Chondrocyte (in vitro differentiated cells): ENCODE data around the gene STAT4. TPM values are rescaled to one million over a fixed set of nuclear protein-coding genes. Genes with fewer than 3 reads are reported as not detected.

Experiments
- DNase-seq: peaks from one replicate; pipeline ENCODE4 v3.0.0; 2021; ENCODE audit warnings: mixed read lengths, low spot score
- H3K27ac Mint-ChIP-seq: one replicate; pipeline ENCODE4 v1.8.0; 2021; ENCODE audit warnings: mild to moderate bottlenecking, moderate library complexity, mixed read lengths; ENCODE audit not compliant: unreplicated experiment
- H3K27me3 Mint-ChIP-seq: 2 replicates; pipeline ENCODE4 v1.8.0; 2021; ENCODE audit warnings: low read depth, mixed read lengths
- H3K36me3 Mint-ChIP-seq: 2 replicates; pipeline ENCODE4 v1.8.0; 2021; ENCODE audit warnings: low read depth, mixed read lengths
- H3K4me1 Mint-ChIP-seq: 2 replicates; pipeline ENCODE4 v1.8.0; 2021; ENCODE audit warnings: low read depth, mild to moderate bottlenecking, mixed read lengths
- H3K4me3 Mint-ChIP-seq: one replicate; pipeline ENCODE4 v1.8.0; 2021; ENCODE audit warnings: mild to moderate bottlenecking, moderate library complexity, mixed read lengths; ENCODE audit not compliant: unreplicated experiment
- H3K9me3 Mint-ChIP-seq: 2 replicates; pipeline ENCODE4 v1.8.0; 2021; ENCODE audit warnings: low read depth, mixed read lengths
- CTCF ChIP-seq: fragments of 200-600 bp; sonication (generic); IDR thresholded peaks from 2 replicates; pipeline ENCODE4 v1.5.0; 2021; ENCODE audit warnings: antibody characterized with exemption, mild to moderate bottlenecking, moderate library complexity
- total RNA-seq: library from RNA; stranded (reverse); gene quantifications from 3 replicates; pipeline ENCODE4 v1.2.1, GENCODE V29; 2021

Gene STAT4
- total RNA-seq, 1 donor from 2014 or later: 12.4 TPM

DNA sequence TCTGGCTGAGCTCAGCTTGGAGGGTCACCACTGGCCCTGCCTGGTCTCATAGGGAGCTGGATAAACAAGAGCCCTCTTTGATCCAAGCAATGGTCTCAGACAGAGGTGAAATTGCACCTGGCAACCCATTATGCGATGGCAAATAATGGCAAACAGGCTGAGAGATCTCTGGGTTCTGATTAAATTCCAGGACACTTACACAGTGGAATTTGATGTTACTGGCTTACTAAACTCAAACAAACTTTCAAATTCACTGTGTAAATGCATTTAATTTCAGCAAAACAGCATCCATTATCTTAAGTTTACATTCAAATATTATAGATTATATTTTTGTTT, 19.5 kb upstream of the STAT4 start:
- Mint-ChIP-seq H3K27ac (no peak overlapping the region), H3K4me1 (peaks cover 82% of the 10 kb centered on the region), H3K4me3 (no peak overlapping the region), H3K27me3 (no peaks in the 10 kb centered on the region), H3K36me3 (no peaks in the 10 kb centered on the region), H3K9me3 (no peaks in the 10 kb centered on the region)
- DNase-seq: no peak
- no peak for TF ChIP-seq CTCF

GRCh38 chr2:191169456-191170300, 18.9 kb upstream of the STAT4 start:
- no peaks in the 10 kb centered on the region for H3K27me3 Mint-ChIP-seq
- no peak for DNase-seq
- H3K4me3 Mint-ChIP-seq: no peak overlapping the region
- no peaks in the 10 kb centered on the region for H3K36me3 Mint-ChIP-seq
- H3K27ac Mint-ChIP-seq: peak overlapping the region; percentile 53
- no peak for TF ChIP-seq CTCF
- H3K4me1 Mint-ChIP-seq: peaks cover 88% of the 10 kb centered on the region
- no peaks in the 10 kb centered on the region for H3K9me3 Mint-ChIP-seq

DNA sequence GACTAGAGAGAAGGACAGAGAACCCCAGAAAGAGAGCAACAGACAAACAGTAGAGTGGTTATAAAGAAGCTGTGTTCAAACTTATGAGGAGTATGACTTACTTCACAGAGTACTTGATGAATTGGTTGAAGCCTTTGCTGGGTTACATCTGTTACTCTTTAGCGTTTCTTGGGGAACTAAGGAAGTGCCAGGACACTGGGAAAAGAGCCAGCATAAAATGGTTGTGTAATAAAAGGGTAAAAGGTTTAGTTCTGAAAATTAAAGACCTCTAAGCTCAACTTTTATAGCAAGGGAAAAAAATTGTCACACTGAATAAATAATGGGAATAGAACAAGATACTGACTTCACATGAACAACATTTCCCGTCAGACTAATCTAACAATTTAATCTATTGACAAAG, 17.0 kb upstream of the STAT4 start:
- no peak overlapping the region for H3K4me3 Mint-ChIP-seq
- no peaks in the 10 kb centered on the region for H3K36me3 Mint-ChIP-seq
- no peaks in the 10 kb centered on the region for H3K9me3 Mint-ChIP-seq
- DNase-seq: no peak
- H3K4me1 Mint-ChIP-seq: peaks cover 70% of the 10 kb centered on the region
- no peak for TF ChIP-seq CTCF
- H3K27me3 Mint-ChIP-seq: no peaks in the 10 kb centered on the region
- peak overlapping the region; percentile 9 for H3K27ac Mint-ChIP-seq

DNA sequence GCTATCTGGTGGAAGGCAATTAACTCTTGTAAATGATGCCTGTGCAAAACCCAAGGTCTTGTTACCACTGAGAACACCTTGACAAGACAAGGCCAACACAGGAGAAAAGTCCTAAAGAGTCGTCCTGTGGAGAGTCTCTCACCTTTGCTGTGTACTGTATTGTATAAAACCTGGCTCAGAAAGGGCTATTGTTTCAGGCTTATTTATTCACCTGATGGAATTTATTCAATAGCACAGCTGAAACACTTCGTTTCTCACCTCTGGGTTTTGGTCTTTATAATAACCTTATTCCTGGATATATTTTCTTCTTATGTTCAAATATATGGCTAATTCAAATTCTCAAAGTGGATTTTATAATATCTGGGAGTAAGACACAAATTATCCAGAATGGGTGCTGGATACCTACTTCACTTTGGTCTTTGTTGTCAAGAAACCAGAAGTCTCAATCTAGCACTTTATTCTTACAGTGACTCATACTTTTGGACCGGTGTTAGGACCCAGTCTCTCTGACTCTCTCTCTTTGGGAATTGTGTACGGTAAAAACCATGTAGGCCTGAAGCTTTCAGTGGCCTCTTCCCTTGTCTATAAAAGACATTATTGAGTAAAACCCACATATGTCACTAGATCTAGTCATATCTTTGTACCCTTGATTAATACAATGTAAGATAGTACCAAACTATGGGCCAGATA, 16.1 kb upstream of the STAT4 start:
- Mint-ChIP-seq H3K9me3 (peaks cover 3% of the 10 kb centered on the region), H3K36me3 (peaks cover 2% of the 10 kb centered on the region), H3K4me3 (no peak overlapping the region), H3K27me3 (no peaks in the 10 kb centered on the region), H3K27ac (peak overlapping the region; percentile 39), H3K4me1 (peaks cover 62% of the 10 kb centered on the region)
- DNase-seq: no peak
- no peak for TF ChIP-seq CTCF

DNA sequence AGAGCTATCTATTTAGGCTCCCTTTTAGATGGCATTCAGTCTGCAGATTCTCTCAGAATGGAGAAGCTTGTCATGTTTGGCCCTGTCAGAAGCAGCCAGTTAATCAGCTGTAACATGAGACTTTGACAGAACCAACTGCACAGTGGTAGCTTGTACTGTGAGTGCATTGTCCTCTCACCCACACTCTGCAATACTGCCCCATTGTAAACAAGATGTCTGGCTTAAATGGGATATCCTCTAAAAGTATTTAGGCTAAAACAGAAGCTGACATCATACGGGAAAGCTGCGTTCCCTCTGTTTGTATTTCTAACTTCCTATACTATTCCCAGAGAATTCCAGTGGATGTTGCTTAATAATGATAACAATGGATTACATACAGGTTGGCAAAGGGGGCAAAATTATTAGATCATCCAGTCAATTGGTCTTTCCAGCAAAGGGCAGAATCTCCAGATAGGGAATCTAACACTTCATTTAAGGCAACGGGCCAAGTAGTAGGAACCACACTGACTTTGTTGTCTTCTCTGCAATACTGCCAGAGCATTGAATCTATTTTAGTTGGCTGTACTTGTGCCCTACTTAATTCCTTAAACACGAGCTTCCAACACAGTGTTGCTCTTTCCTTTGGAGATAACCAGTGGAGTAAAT, 15.4 kb upstream of the STAT4 start:
- peaks cover 2% of the 10 kb centered on the region for H3K36me3 Mint-ChIP-seq
- H3K27me3 Mint-ChIP-seq: no peaks in the 10 kb centered on the region
- H3K4me1 Mint-ChIP-seq: peaks cover 55% of the 10 kb centered on the region
- peaks cover 7% of the 10 kb centered on the region for H3K9me3 Mint-ChIP-seq
- no peak for DNase-seq
- no peak for TF ChIP-seq CTCF
- H3K4me3 Mint-ChIP-seq: no peak overlapping the region
- peak overlapping the region; percentile 47 for H3K27ac Mint-ChIP-seq
